K562 (cell line): ENCODE measurements around the gene ACSL6. TPM values are rescaled to one million over a fixed set of nuclear protein-coding genes. Genes with fewer than 3 reads are reported as not detected.

Source experiments
- ATAC-seq: fragments of 200-7000 bp; cut with Tn5 transposase; 3 replicates; pipeline ENCODE4 v1.9.1; 2020; ENCODE audit warnings: moderate library complexity
- BruUV-seq: library from RNA; stranded (reverse); fragments of 400-500 nt; replicated peaks from 2 replicates; lab custom pipeline; 2021; lab: Mats Ljungman, UMichigan
- CTCF ChIA-PET: fragments of 300-600 bp; formaldehyde crosslinking; extraction: SDS; loops from one replicate; lab custom pipeline; 2021; ENCODE audit warnings: low intra/inter-chr PET ratio; lab: Yijun Ruan, JAX
- POLR2A ChIA-PET: fragments of 300-600, 350-650 bp; sonication (Branson Sonifier 250); formaldehyde crosslinking; extraction: SDS; loops from one replicate; lab custom pipeline; 2021; ENCODE audit warnings: antibody characterized with exemption, inconsistent platforms; lab: Yijun Ruan, JAX
- DNase-seq, 4 experiments: peaks; one replicate each; pipeline versions ENCODE4 v3.0.0 to v3.0.0-alpha.2; 2011 to 2018; ENCODE audit warnings: low spot score in 3 of 4, mixed read lengths in 3 of 4; ENCODE audit errors: extremely low read depth in 1 of 4
- FAIRE-seq: peaks from 2 replicates; lab custom pipeline; 2011; peaks lifted over from hg19 to GRCh38; lab: Jason Lieb, UNC
- H2AFZ ChIP-seq: 2 replicates; pipeline ENCODE4 v1.6.0; 2011; ENCODE audit warnings: low read depth, low read length, control low read depth, inconsistent platforms
- H3K27ac ChIP-seq: fragments of 200-600 bp; 3 replicates; pipeline ENCODE4 v1.8.0; 2011; ENCODE audit warnings: low read depth, mild to moderate bottlenecking, control low read depth, inconsistent platforms, low read length, moderate library complexity, mixed read lengths; ENCODE audit errors: extremely low read depth
- H3K27me3 ChIP-seq, 2 experiments: fragments of 300-600 bp in 1 of 2; 2 replicates in 1 of 2; 3 replicates in 1 of 2; pipeline versions ENCODE4 v1.6.0 to v1.8.0; 2011; ENCODE audit warnings: inconsistent platforms in 2 of 2, low read length in 2 of 2, mild to moderate bottlenecking in 1 of 2, mixed read lengths in 1 of 2, moderate library complexity in 1 of 2; ENCODE audit not compliant: control insufficient read depth in 2 of 2, insufficient read depth in 2 of 2
- H3K36me3 ChIP-seq: fragments of 300-600 bp; 3 replicates; pipeline ENCODE4 v1.8.0; 2011; ENCODE audit warnings: mild to moderate bottlenecking, low read length, inconsistent platforms; ENCODE audit not compliant: control insufficient read depth, insufficient read depth
- H3K4me1 ChIP-seq, 2 experiments: fragments of 200-600 bp in 1 of 2; replicated peaks in 1 of 2; 2 replicates in 1 of 2; 3 replicates in 1 of 2; pipeline versions ENCODE4 v1.5.1 to v1.8.0; 2011; ENCODE audit warnings: inconsistent platforms in 2 of 2, low read length in 2 of 2, mild to moderate bottlenecking in 1 of 2, mixed read lengths in 1 of 2, moderate library complexity in 1 of 2; ENCODE audit not compliant: control insufficient read depth in 2 of 2, insufficient read depth in 2 of 2
- H3K4me2 ChIP-seq: 2 replicates; pipeline ENCODE4 v1.6.1; 2011; ENCODE audit warnings: low read length, control low read depth, inconsistent platforms, mixed read lengths; ENCODE audit not compliant: insufficient read depth
- H3K4me3 ChIP-seq: fragments of 200-600 bp; sonication (generic), shearing (Covaris generic); 2 replicates; pipeline ENCODE4 v1.5.1; 2016; ENCODE audit warnings: control low read depth, inconsistent platforms
- H3K79me2 ChIP-seq: fragments of 200-600 bp; 3 replicates; pipeline ENCODE4 v1.8.0; 2011; ENCODE audit warnings: low read length, inconsistent platforms; ENCODE audit not compliant: control insufficient read depth, insufficient read depth
- H3K9ac ChIP-seq, 2 experiments: 2 replicates each; pipeline versions ENCODE4 v1.6.0 to v1.6.1; 2011; ENCODE audit warnings: low read depth in 2 of 2, low read length in 2 of 2, control low read depth in 1 of 2, inconsistent platforms in 1 of 2, mild to moderate bottlenecking in 1 of 2, mixed read lengths in 1 of 2; ENCODE audit not compliant: insufficient read depth in 1 of 2
- H3K9me1 ChIP-seq: one replicate; pipeline ENCODE4 v1.6.0; 2011; ENCODE audit warnings: inconsistent platforms, mild to moderate bottlenecking, low read length, moderate library complexity; ENCODE audit not compliant: control insufficient read depth, insufficient read depth
- H3K9me3 ChIP-seq: replicated peaks from 2 replicates; pipeline ENCODE4 v1.5.1; 2011; ENCODE audit warnings: low read depth, low read length, inconsistent platforms; ENCODE audit not compliant: control insufficient read depth, insufficient read depth
- H4K20me1 ChIP-seq: replicated peaks from 2 replicates; pipeline ENCODE4 v1.6.1; 2011; ENCODE audit warnings: low read length, inconsistent platforms, mixed read lengths; ENCODE audit not compliant: control insufficient read depth, insufficient read depth
- BCOR ChIP-seq: fragments of 450-650 bp; IDR thresholded peaks from 2 replicates; pipeline ENCODE4 v1.6.1; 2016
- HMGXB4 ChIP-seq: sonication (generic); formaldehyde crosslinking; IDR thresholded peaks from 2 replicates; pipeline ENCODE4 v1.8.1; 2023; ENCODE audit warnings: mild to moderate bottlenecking, missing genetic modification reagents
- RBFOX2 ChIP-seq: fragments of 200-400 bp; formaldehyde crosslinking; IDR thresholded peaks from 2 replicates; pipeline ENCODE4 v1.6.1; 2017; ENCODE audit warnings: low read depth, mild to moderate bottlenecking, low read length, moderate library complexity
- RBM22 ChIP-seq: fragments of 200-400 bp; formaldehyde crosslinking; IDR thresholded peaks from 2 replicates; pipeline ENCODE4 v1.6.1; 2018; ENCODE audit warnings: low read length, low read depth; ENCODE audit not compliant: poor library complexity, severe bottlenecking
- SRSF1 ChIP-seq: fragments of 200-400 bp; formaldehyde crosslinking; IDR thresholded peaks from 2 replicates; pipeline ENCODE4 v1.6.1; 2017; ENCODE audit warnings: mild to moderate bottlenecking, low read depth, low read length, moderate library complexity
- ZBTB11 ChIP-seq, 3 experiments: fragments of 200-800 bp in 1 of 3; fragments of 250-450 bp in 1 of 3; fragments of 450-650 bp in 1 of 3; sonication (Bioruptor Pico) in 1 of 3; sonication (Bioruptor generic) in 1 of 3; formaldehyde crosslinking in 1 of 3; IDR thresholded peaks; 2 replicates each; pipeline versions ENCODE4 v1.6.1 to v1.8.0; 2016 to 2022; ENCODE audit warnings: mild to moderate bottlenecking in 2 of 3, missing genetic modification characterization in 2 of 3, missing compliant biosample characterization in 1 of 3, moderate library complexity in 1 of 3
- ZNF561 ChIP-seq: fragments of 450-650 bp; formaldehyde crosslinking; conservative IDR thresholded peaks from 2 replicates; pipeline ENCODE4 v1.4.0; 2020; ENCODE audit warnings: mild to moderate bottlenecking, moderate library complexity
- ZNF589 ChIP-seq: fragments of 200-800 bp; sonication (Bioruptor generic); IDR thresholded peaks from 2 replicates; pipeline ENCODE4 v1.6.1; 2016; ENCODE audit warnings: low read depth, missing genetic modification characterization, missing compliant biosample characterization
- WGBS: fragments of 100-300 bp; shearing (Covaris generic); methylation state at CpG from one replicate; pipeline ENCODE4 v1.1.6; 2016; ENCODE audit warnings: low coverage, mixed read lengths; ENCODE audit not compliant: insufficient coverage; ENCODE audit errors: missing lambda C conversion rate; 5-methylcytosine and 5-hydroxymethylcytosine counted together
- in situ Hi-C: fragments of 300-500 bp; cut with MboI; formaldehyde crosslinking; loops from 4 replicates; pipeline ENCODE4 v1.15.0; 2018; ENCODE audit warnings: inconsistent platforms, mixed read lengths
- intact Hi-C: fragments of 100-400 bp; cut with micrococcal nuclease; formaldehyde crosslinking; loops from 2 replicates; pipeline ENCODE4 v1.14.2; 2022
- polyA plus RNA-seq, 8 experiments: library from polyadenylated mRNA; depleted of rRNA in 4 of 8; stranded (reverse) in 5 of 8; unstranded in 3 of 8; fragments of >200 nt; fragmentation: Nextera tagmentation in 2 of 8; fragmentation: Illumina TruSeq in 1 of 8; extraction: Ambion mirVana in 2 of 8; extraction: Trizol in 1 of 8; gene quantifications; 2 replicates each; pipeline versions ENCODE4 v1.2.1 to v1.2.3, GENCODE V29; 2011 to 2014; ENCODE audit warnings: inconsistent platforms in 1 of 8, missing spikeins in 1 of 8
- total RNA-seq, 7 experiments: library from RNA; depleted of rRNA in 6 of 7; stranded (reverse); fragments of >200 nt in 6 of 7; fragmentation: Illumina TruSeq in 2 of 7; extraction: Trizol in 2 of 7; gene quantifications; 2 replicates each; pipeline versions ENCODE4 v1.2.1 to v1.2.3, GENCODE V29; 2011 to 2021; ENCODE audit warnings: low replicate concordance in 1 of 7

Gene ACSL6
- total and polyA plus RNA-seq, 9 of the 15 experiments (the other 6 are each of a cell fraction or from before 2014, with no cell fraction given): 0.50 to 1.5 (median 0.69) TPM

- TF ChIP-seq ZBTB11 (CRISPR knock-in tag; IDR thresholded peaks at IDR 0.05) (no peak), BCOR (no peak), ZNF589 (no peak), SRSF1 (no peak), RBFOX2 (no peak)
- TF ChIP-seq, all 486 proteins: peak for 0
These were observed 15.1 kb upstream of the ACSL6 start (continued) for GRCh38 chr5:132026516-132027008.

GRCh38 chr5:132025403-132025971 lies 14.0 kb upstream of the ACSL6 start:
- Histone ChIP-seq H3K9me3 (no peaks in the 10 kb centered on the region), H3K4me2 (no peak overlapping the region), H3K4me1 (peaks cover 4 to 9% of the 10 kb centered on the region in 2 experiments; a peak in 3 of 5 replicates), H3K9ac (no peak overlapping the region), H3K27me3 (peaks cover 9 to 39% of the 10 kb centered on the region in 2 experiments; a peak in 4 of 5 replicates), H3K79me2 (no peaks in the 10 kb centered on the region), H4K20me1 (no peaks in the 10 kb centered on the region), H2AFZ (no peak overlapping the region), H3K9me1 (no peaks in the 10 kb centered on the region), H3K36me3 (no peaks in the 10 kb centered on the region)
- FAIRE-seq (no peak), ATAC-seq (no peak), DNase-seq (no peak)
- WGBS: 10% methylated on average over 7 of the region's 7 CpGs
- intact Hi-C loops (no loop called here), in situ Hi-C loops (no loop called here)
- ChIA-PET CTCF (no interaction called here), POLR2A (interaction anchor here (0.5 kb wide), 1 partner anchor 592 kb away, joined by 3 read pairs; no protein-coding TSS in a partner anchor)
- BruUV-seq: no TSS peak
- no peak for TF ChIP-seq RBM22
- TF ChIP-seq HMGXB4 (CRISPR knock-in tag): no peak
- TF ChIP-seq ZNF561 (CRISPR knock-in tag): no peak
- TF ChIP-seq, all 486 proteins: peak for 0
- no peak overlapping the region for H3K4me3 ChIP-seq
- H3K27ac ChIP-seq: no peak overlapping the region
